ENCODE measurements around the gene ATP6V0D1. TPM values are rescaled to one million over a fixed set of nuclear protein-coding genes. Genes with fewer than 3 reads are reported as not detected.

Gene ATP6V0D1
- polyA plus RNA-seq, 2 donors: 17.0 to 78.1 TPM

GRCh38 chr16:67431775-67432505 is 49.0 kb downstream of the ATP6V0D1 start:
- Histone ChIP-seq H3K27ac (ENCODE audit: low read depth in 2 of 2, low read length in 1 of 2) (no peak overlapping the region), H3K4me3 (ENCODE audit: low read depth in 1 of 2, low read length in 2 of 2) (peak overlapping the region; percentile 33 to 43), H3K9me3 (ENCODE audit: control insufficient read depth in 2 of 2, insufficient read depth in 1 of 2, low read depth in 1 of 2, low read length in 1 of 2) (no peaks in the 10 kb centered on the region), H3K36me3 (ENCODE audit: control insufficient read depth in 2 of 2, insufficient read depth in 2 of 2, low read length in 1 of 2) (peaks cover 0 to 10% of the 10 kb centered on the region in 2 donors), H3K4me1 (ENCODE audit: control insufficient read depth in 2 of 2, insufficient read depth in 2 of 2, low read length in 1 of 2) (peaks cover 6 to 15% of the 10 kb centered on the region in 2 donors), H3K27me3 (ENCODE audit: control insufficient read depth in 1 of 2, insufficient read depth in 2 of 2, low read length in 2 of 2) (no peaks in the 10 kb centered on the region)
- 41 to 45% methylated on average over 12 to 13 of the region's 13 CpGs for WGBS, 2 donors

GRCh38 chr16:67430977-67431774 is 49.8 kb downstream of the ATP6V0D1 start, which contains the start of gene HSD11B2:
Gene HSD11B2, plus strand, starts transcription at chr16:67431121. Its CDS starts 128 bp downstream, at chr16:67431249.
- Histone ChIP-seq H3K27me3 (ENCODE audit: control insufficient read depth in 1 of 2, insufficient read depth in 2 of 2, low read length in 2 of 2) (no peaks in the 10 kb centered on the region), H3K9me3 (ENCODE audit: control insufficient read depth in 2 of 2, insufficient read depth in 1 of 2, low read depth in 1 of 2, low read length in 1 of 2) (no peaks in the 10 kb centered on the region), H3K27ac (ENCODE audit: low read depth in 2 of 2, low read length in 1 of 2) (peak within 1 kb of the TSS; percentile 71 to 84), H3K36me3 (ENCODE audit: control insufficient read depth in 2 of 2, insufficient read depth in 2 of 2, low read length in 1 of 2) (peaks cover 0 to 5% of the 10 kb centered on the region in 2 donors), H3K4me3 (ENCODE audit: low read depth in 1 of 2, low read length in 2 of 2) (peak within 1 kb of the TSS; percentile 33 to 48), H3K4me1 (ENCODE audit: control insufficient read depth in 2 of 2, insufficient read depth in 2 of 2, low read length in 1 of 2) (peaks cover 6 to 15% of the 10 kb centered on the region in 2 donors)
- 1 to 3% methylated on average over 31 to 87 of the region's 87 CpGs for WGBS, 2 donors

GRCh38 chr16:67430504-67430976 is 50.4 kb downstream of the ATP6V0D1 start:
- Histone ChIP-seq H3K27me3 (ENCODE audit: control insufficient read depth in 1 of 2, insufficient read depth in 2 of 2, low read length in 2 of 2) (no peaks in the 10 kb centered on the region), H3K4me3 (ENCODE audit: low read depth in 1 of 2, low read length in 2 of 2) (peak overlapping the region; percentile 33 to 48), H3K4me1 (ENCODE audit: control insufficient read depth in 2 of 2, insufficient read depth in 2 of 2, low read length in 1 of 2) (peaks cover 6 to 15% of the 10 kb centered on the region in 2 donors), H3K36me3 (ENCODE audit: control insufficient read depth in 2 of 2, insufficient read depth in 2 of 2, low read length in 1 of 2) (peaks cover 0 to 1% of the 10 kb centered on the region in 2 donors), H3K9me3 (ENCODE audit: control insufficient read depth in 2 of 2, insufficient read depth in 1 of 2, low read depth in 1 of 2, low read length in 1 of 2) (no peaks in the 10 kb centered on the region), H3K27ac (ENCODE audit: low read depth in 2 of 2, low read length in 1 of 2) (peak overlapping the region; percentile 53 to 71)
- 2 to 3% methylated on average over 49 to 53 of the region's 53 CpGs for WGBS, 2 donors

- peak overlapping the region in 1 of 2 donors; percentile 53 for H3K27ac ChIP-seq (ENCODE audit: low read depth in 2 of 2, low read length in 1 of 2)
- H3K4me3 ChIP-seq (ENCODE audit: low read depth in 1 of 2, low read length in 2 of 2): peak overlapping the region; percentile 33 to 48
- H3K27me3 ChIP-seq (ENCODE audit: control insufficient read depth in 1 of 2, insufficient read depth in 2 of 2, low read length in 2 of 2): no peaks in the 10 kb centered on the region
- WGBS, 2 donors: 27 to 30% methylated on average over 13 of the region's 13 CpGs
- no peaks in the 10 kb centered on the region for H3K9me3 ChIP-seq (ENCODE audit: control insufficient read depth in 2 of 2, insufficient read depth in 1 of 2, low read depth in 1 of 2, low read length in 1 of 2)
- peaks cover 6 to 15% of the 10 kb centered on the region in 2 donors for H3K4me1 ChIP-seq (ENCODE audit: control insufficient read depth in 2 of 2, insufficient read depth in 2 of 2, low read length in 1 of 2)
- H3K36me3 ChIP-seq (ENCODE audit: control insufficient read depth in 2 of 2, insufficient read depth in 2 of 2, low read length in 1 of 2): no peaks in the 10 kb centered on the region
These were observed 51.0 kb downstream of the ATP6V0D1 start for GRCh38 chr16:67429799-67430503.

GRCh38 chr16:67429053-67429798 is 51.7 kb downstream of the ATP6V0D1 start:
- Histone ChIP-seq H3K9me3 (ENCODE audit: control insufficient read depth in 2 of 2, insufficient read depth in 1 of 2, low read depth in 1 of 2, low read length in 1 of 2) (no peaks in the 10 kb centered on the region), H3K4me1 (ENCODE audit: control insufficient read depth in 2 of 2, insufficient read depth in 2 of 2, low read length in 1 of 2) (peaks cover 6 to 15% of the 10 kb centered on the region in 2 donors), H3K4me3 (ENCODE audit: low read depth in 1 of 2, low read length in 2 of 2) (no peak overlapping the region), H3K27ac (ENCODE audit: low read depth in 2 of 2, low read length in 1 of 2) (no peak overlapping the region), H3K36me3 (ENCODE audit: control insufficient read depth in 2 of 2, insufficient read depth in 2 of 2, low read length in 1 of 2) (no peaks in the 10 kb centered on the region), H3K27me3 (ENCODE audit: control insufficient read depth in 1 of 2, insufficient read depth in 2 of 2, low read length in 2 of 2) (no peaks in the 10 kb centered on the region)
- 85 to 95% methylated on average over 3 of the region's 3 CpGs for whole genome bisulfite sequencing, 2 donors

- Histone ChIP-seq H3K36me3 (ENCODE audit: control insufficient read depth in 2 of 2, insufficient read depth in 2 of 2, low read length in 1 of 2) (no peaks in the 10 kb centered on the region), H3K9me3 (ENCODE audit: control insufficient read depth in 2 of 2, insufficient read depth in 1 of 2, low read depth in 1 of 2, low read length in 1 of 2) (no peaks in the 10 kb centered on the region), H3K4me3 (ENCODE audit: low read depth in 1 of 2, low read length in 2 of 2) (no peak overlapping the region), H3K27ac (ENCODE audit: low read depth in 2 of 2, low read length in 1 of 2) (peak overlapping the region in 1 of 2 donors; percentile 11), H3K4me1 (ENCODE audit: control insufficient read depth in 2 of 2, insufficient read depth in 2 of 2, low read length in 1 of 2) (peaks cover 6 to 15% of the 10 kb centered on the region in 2 donors), H3K27me3 (ENCODE audit: control insufficient read depth in 1 of 2, insufficient read depth in 2 of 2, low read length in 2 of 2) (no peaks in the 10 kb centered on the region)
- 16 to 17% methylated on average over 10 to 11 of the region's 11 CpGs for WGBS, 2 donors
These were observed 52.7 kb downstream of the ATP6V0D1 start for GRCh38 chr16:67428146-67428731.

- Histone ChIP-seq H3K4me1 (ENCODE audit: control insufficient read depth in 2 of 2, insufficient read depth in 2 of 2, low read length in 1 of 2) (peaks cover 6 to 15% of the 10 kb centered on the region in 2 donors), H3K4me3 (ENCODE audit: low read depth in 1 of 2, low read length in 2 of 2) (no peak overlapping the region), H3K9me3 (ENCODE audit: control insufficient read depth in 2 of 2, insufficient read depth in 1 of 2, low read depth in 1 of 2, low read length in 1 of 2) (no peaks in the 10 kb centered on the region), H3K36me3 (ENCODE audit: control insufficient read depth in 2 of 2, insufficient read depth in 2 of 2, low read length in 1 of 2) (no peaks in the 10 kb centered on the region), H3K27ac (ENCODE audit: low read depth in 2 of 2, low read length in 1 of 2) (no peak overlapping the region), H3K27me3 (ENCODE audit: control insufficient read depth in 1 of 2, insufficient read depth in 2 of 2, low read length in 2 of 2) (no peaks in the 10 kb centered on the region)
- WGBS, 2 donors: 66 to 74% methylated on average over 7 of the region's 7 CpGs
These were observed 54.0 kb downstream of the ATP6V0D1 start for GRCh38 chr16:67426950-67427349.

- H3K27ac ChIP-seq (ENCODE audit: low read depth in 2 of 2, low read length in 1 of 2): no peak overlapping the region
- H3K36me3 ChIP-seq (ENCODE audit: control insufficient read depth in 2 of 2, insufficient read depth in 2 of 2, low read length in 1 of 2): no peaks in the 10 kb centered on the region
- H3K9me3 ChIP-seq (ENCODE audit: control insufficient read depth in 2 of 2, insufficient read depth in 1 of 2, low read depth in 1 of 2, low read length in 1 of 2): no peaks in the 10 kb centered on the region
- H3K27me3 ChIP-seq (ENCODE audit: control insufficient read depth in 1 of 2, insufficient read depth in 2 of 2, low read length in 2 of 2): no peaks in the 10 kb centered on the region
- peaks cover 6 to 11% of the 10 kb centered on the region in 2 donors for H3K4me1 ChIP-seq (ENCODE audit: control insufficient read depth in 2 of 2, insufficient read depth in 2 of 2, low read length in 1 of 2)
- H3K4me3 ChIP-seq (ENCODE audit: low read depth in 1 of 2, low read length in 2 of 2): no peak overlapping the region
- WGBS, 2 donors: 76 to 87% methylated on average over 7 of the region's 7 CpGs
These were observed 54.9 kb downstream of the ATP6V0D1 start for GRCh38 chr16:67426022-67426421.

Data from esophagus (tissue), 2 donors.